Measurements from ENCODE around the gene BLOC1S1. TPM values are rescaled to one million over a fixed set of nuclear protein-coding genes. Genes with fewer than 3 reads are reported as not detected.

The BLOC1S1 gene
- total RNA-seq, 4 donors from 2014 or later = 114 to 167 (median 138) TPM

DNA sequence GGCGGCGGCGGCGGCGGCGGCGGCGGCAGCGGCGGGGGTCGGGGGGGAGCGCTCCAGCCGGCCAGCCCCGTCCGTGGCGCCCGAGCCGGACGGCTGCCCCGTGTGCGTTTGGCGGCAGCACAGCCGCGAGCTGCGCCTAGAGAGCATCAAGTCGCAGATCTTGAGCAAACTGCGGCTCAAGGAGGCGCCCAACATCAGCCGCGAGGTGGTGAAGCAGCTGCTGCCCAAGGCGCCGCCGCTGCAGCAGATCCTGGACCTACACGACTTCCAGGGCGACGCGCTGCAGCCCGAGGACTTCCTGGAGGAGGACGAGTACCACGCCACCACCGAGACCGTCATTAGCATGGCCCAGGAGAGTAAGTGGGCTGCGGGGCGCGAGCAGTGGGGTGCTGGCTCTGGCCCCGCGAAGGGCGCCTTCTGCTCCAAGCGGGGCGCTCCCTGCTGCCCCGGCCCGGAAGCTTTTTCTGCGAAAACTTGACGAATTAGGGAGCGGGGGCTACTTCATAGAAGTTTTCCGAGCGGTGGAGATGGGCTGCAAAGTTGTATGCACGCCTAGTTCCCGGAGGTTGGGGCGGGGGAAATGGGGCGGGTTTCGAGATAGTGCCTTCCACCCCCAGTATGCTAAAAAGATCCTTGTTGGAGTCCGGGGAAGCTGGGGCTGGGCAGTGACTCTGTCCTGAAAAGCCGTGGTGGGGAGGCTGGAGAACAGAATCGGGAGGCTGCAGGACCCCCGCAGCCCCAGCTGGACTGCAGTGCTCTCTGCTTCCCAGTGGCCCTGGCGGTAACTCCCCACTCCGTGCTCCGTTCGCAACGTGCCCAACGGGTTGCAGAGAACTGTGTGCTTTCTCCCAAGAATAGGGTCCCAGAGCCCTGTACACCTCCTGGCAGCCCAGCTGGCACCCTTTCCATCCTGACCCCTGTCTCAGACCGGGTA lies 27.8 kb downstream of the BLOC1S1 start:
- H3K4me3 ChIP-seq (ENCODE audit: low read depth, poor library complexity, severe bottlenecking) = peak overlapping the region; percentile 44
- WGBS, 2 donors = 3% methylated on average over 31 to 37 of the region's 73 CpGs
- intact Hi-C loops (cut with DNase I; ENCODE audit: low total_unique reads) = no loop called here
- TF ChIP-seq POLR2A (IDR thresholded peaks at IDR 0.05) = no peak
- TF ChIP-seq, protein P1, sequence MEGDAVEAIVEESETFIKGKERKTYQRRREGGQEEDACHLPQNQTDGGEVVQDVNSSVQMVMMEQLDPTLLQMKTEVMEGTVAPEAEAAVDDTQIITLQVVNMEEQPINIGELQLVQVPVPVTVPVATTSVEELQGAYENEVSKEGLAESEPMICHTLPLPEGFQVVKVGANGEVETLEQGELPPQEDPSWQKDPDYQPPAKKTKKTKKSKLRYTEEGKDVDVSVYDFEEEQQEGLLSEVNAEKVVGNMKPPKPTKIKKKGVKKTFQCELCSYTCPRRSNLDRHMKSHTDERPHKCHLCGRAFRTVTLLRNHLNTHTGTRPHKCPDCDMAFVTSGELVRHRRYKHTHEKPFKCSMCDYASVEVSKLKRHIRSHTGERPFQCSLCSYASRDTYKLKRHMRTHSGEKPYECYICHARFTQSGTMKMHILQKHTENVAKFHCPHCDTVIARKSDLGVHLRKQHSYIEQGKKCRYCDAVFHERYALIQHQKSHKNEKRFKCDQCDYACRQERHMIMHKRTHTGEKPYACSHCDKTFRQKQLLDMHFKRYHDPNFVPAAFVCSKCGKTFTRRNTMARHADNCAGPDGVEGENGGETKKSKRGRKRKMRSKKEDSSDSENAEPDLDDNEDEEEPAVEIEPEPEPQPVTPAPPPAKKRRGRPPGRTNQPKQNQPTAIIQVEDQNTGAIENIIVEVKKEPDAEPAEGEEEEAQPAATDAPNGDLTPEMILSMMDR (IDR thresholded peaks at IDR 0.05) = no peak
- peak in 1 of 2 donors; percentile 88 for DNase-seq (ENCODE audit: low spot score in 2 of 2)

DNA sequence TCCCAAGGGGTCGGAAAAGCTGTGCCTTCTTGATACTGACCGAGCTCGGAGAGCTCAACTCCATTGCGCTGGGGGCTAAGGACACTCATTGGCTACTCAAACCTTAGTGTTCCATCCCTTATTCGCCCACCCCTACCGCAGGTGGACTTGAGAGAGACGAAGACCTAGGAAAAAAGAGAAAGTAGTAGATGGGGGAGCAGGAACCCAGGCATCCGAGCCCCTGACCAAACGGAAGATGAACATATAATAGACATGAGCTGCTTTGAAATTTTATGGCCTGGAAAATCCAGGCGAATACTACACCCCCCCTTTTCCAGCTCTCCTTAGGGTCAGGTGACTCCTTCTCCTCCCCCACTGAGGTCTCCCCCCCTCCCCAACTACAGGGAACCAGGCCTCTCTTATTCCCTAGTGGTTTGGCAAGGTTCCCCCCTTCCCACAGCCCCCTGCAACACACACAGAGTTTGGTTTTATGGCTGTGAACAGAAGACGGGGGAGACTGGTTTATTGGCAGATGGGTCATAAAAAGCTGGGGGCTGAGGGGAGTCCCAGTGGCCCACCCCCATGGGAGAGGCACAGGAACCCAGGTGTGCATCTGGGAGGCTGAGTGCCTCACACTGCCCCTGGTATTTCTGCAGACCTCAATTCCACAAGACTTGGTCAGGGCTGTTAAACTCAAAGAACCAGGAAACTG lies 28.6 kb downstream of the BLOC1S1 start:
- no peak for DNase-seq (ENCODE audit: low spot score in 2 of 2)

DNA sequence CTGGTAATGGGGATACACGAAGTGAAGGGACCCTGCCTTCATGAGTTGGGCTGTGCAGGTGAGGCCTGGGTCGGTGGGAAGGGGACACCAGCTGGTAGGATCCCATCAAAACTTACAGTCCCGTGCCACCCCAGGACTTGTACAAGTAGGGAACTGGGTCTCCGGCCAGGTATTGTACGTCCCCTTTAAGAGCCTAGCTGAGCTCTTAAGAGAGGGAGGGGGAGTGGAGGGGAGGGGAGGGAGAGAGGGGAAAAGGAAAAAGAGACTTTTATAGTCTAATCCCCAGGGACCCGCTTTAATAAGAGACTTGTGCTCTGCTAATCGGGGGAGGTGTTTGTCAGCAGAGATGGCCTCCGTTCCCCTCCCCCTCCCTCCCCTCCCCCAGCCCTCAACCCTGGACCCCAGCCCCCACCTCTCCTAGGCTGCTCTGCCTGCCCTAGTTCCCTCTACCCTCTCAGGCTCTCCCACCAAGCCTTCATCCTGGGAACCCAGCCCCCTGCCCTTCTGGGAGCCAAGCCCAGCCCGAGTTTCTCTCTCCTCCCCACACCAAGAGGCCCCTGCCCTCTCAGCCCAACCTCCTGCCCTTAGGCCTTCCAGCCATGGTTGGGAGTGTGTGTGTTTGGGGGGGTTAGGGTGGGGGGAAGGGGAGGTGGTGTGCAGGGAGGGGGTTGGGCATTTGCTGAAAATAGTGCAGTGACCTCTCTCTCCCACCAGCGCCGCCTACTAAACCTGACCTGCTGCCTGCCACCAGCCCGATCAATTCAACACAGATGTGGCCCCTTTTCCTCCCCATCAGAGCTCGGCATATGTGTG lies 29.7 kb downstream of the BLOC1S1 start:
- H3K4me3 ChIP-seq (ENCODE audit: low read depth, poor library complexity, severe bottlenecking) = no peak overlapping the region
- intact Hi-C loops (cut with DNase I; ENCODE audit: low total_unique reads) = no loop called here
- 19 to 29% methylated on average over 13 of the region's 13 CpGs for WGBS, 2 donors
- no peak for DNase-seq (ENCODE audit: low spot score in 2 of 2)
- TF ChIP-seq, protein P1 (IDR thresholded peaks at IDR 0.05) = no peak
- no peak for TF ChIP-seq POLR2A (IDR thresholded peaks at IDR 0.05)

More for the DNA sequence above, 28.6 kb downstream of the BLOC1S1 start:
- intact Hi-C loops (cut with DNase I; ENCODE audit: low total_unique reads) = no loop called here
- no peak overlapping the region for H3K4me3 ChIP-seq (ENCODE audit: low read depth, poor library complexity, severe bottlenecking)
- TF ChIP-seq, protein P1 (IDR thresholded peaks at IDR 0.05) = no peak
- TF ChIP-seq POLR2A (IDR thresholded peaks at IDR 0.05) = no peak
- 28 to 31% methylated on average over 11 of the region's 11 CpGs for whole genome bisulfite sequencing, 2 donors

DNA sequence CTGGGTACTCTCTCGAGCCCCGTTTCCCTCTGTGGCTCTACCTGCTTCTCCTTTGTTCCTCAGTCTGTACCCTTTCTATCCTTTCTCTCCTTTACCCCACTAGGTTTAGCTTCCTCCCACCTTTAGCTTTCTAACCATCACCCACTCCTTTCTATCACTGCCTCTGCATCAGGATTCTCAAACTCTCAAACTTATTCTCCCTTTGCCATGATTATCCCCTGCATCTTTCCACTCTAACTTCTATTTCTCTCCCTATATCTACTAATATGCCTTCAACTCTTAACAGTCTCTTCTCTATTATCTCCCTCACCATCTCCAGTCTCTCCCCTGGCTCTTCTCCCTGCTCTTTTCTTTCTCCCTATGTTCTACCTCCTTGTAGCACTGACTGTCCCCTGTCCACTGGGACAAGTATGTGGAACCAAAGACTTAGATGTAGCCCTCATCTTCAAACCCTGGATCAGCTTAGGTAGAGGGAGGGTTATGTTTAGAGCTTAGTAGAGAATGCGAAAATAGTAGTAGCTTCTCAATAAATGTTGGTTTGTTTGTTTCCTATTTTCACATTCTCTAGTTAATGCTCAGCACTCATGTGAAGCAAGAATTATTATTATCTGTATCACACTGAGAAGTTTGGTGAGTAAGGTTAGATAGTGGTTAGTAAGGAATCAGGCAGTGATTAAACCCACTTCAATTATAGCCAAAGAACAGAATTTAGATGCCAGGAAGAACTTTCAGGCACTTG lies 30.5 kb downstream of the BLOC1S1 start:
- WGBS, 2 donors = 49 to 51% methylated on average over 3 of the region's 3 CpGs
- intact Hi-C loops (cut with DNase I; ENCODE audit: low total_unique reads) = no loop called here
- H3K4me3 ChIP-seq (ENCODE audit: low read depth, poor library complexity, severe bottlenecking) = no peak overlapping the region
- DNase-seq (ENCODE audit: low spot score in 2 of 2) = no peak
- no peak for TF ChIP-seq POLR2A (IDR thresholded peaks at IDR 0.05)
- TF ChIP-seq, protein P1 (IDR thresholded peaks at IDR 0.05) = no peak

DNA sequence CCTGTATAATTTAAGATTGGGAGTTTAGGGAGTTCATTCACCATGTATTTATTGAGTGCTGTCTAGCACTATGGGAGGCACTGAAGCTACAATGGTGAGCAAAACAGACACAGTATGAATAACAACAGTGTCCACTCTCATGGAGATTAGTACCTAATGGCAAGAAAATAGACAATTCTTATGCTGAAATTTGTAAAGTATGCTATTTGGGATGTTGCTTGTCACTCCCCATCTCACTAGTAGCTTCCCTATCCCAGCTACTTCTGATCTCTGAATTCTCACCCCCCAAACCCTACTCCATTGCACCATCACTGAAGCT lies 31.0 kb downstream of the BLOC1S1 start:
- intact Hi-C loops (cut with DNase I; ENCODE audit: low total_unique reads) = no loop called here
- no peak for TF ChIP-seq POLR2A (IDR thresholded peaks at IDR 0.05)
- TF ChIP-seq, protein P1 (IDR thresholded peaks at IDR 0.05) = no peak
- DNase-seq (ENCODE audit: low spot score in 2 of 2) = no peak
- no peak overlapping the region for H3K4me3 ChIP-seq (ENCODE audit: low read depth, poor library complexity, severe bottlenecking)
